ENCODE data around the gene MS4A15. TPM values are rescaled to one million over a fixed set of nuclear protein-coding genes. Genes with fewer than 3 reads are reported as not detected.
"Not testable (repeated sequence)": the region's sequence is repeated elsewhere in the genome, so short reads cannot be mapped to it uniquely, and the experiment has no call there.

The MS4A15 gene
- polyA plus RNA-seq, 6 donors from 2014 or later, result not detected

DNA sequence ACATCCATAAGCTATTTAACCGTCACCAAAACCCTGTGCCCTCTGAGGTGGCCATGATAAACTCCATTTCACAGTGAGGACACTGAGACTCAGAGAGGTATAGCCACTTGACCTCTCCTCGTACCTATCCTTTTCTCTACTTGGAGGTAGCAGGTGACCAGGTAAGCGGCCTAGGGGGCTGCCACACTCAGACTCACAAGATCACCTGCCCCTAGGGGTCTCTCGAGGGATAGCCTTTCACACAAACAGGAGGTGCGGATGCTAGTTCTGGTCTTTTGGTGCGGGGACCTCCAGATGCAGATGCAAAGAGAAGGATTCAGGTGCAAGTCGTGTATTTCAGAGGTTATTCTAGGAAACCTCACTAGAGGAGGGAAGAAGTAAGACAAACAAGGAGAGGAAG, 17.6 kb upstream of the MS4A15 start:
- ATAC-seq (ENCODE audit: low read depth in 2 of 2) (no peak), DNase-seq (no peak)
- H3K4me3 Mint-ChIP-seq, result no peak overlapping the region
- H3K27me3 Mint-ChIP-seq, result peaks cover 17 to 36% (median 35%) of the 10 kb centered on the region in 3 donors
- H3K4me1 Mint-ChIP-seq, result no peaks in the 10 kb centered on the region
- H3K36me3 Mint-ChIP-seq, result no peaks in the 10 kb centered on the region
- peaks cover 0 to 4% (median under 1%) of the 10 kb centered on the region in 7 donors for H3K9me3 Mint-ChIP-seq
- no peak overlapping the region for H3K27ac Mint-ChIP-seq

GRCh38 chr11:60740573-60740972, 16.1 kb upstream of the MS4A15 start:
- Mint-ChIP-seq H3K27ac (peak overlapping the region in 1 of 6 donors; percentile 66), H3K27me3 (peaks cover 17 to 45% (median 44%) of the 10 kb centered on the region in 3 donors), H3K4me3 (no peak overlapping the region), H3K36me3 (no peaks in the 10 kb centered on the region), H3K9me3 (peaks cover 0 to 8% (median 4%) of the 10 kb centered on the region in 7 donors), H3K4me1 (no peaks in the 10 kb centered on the region)
- DNase-seq, result no peak
- ATAC-seq (ENCODE audit: low read depth in 2 of 2), result no peak

DNA sequence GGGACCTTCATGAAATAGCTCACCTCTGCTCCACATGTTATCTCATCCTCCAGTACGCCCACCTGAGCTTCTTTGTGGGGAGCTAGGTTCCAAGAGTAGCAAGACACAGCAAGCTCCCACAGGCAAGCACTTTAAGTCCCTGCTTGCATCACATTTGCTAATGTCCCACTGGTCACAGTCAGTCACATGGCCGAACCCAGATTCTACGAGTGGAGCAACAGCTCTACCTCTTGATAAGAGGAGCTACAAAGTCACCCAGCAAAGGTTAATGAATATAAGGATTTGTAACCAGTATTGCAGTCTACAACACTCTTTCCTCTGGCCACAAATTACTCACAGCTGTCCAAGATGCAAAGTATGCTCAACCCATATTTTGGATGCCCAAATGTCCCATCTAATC, 15.2 kb upstream of the MS4A15 start:
- H3K27me3 Mint-ChIP-seq, result peaks cover 10 to 46% (median 43%) of the 10 kb centered on the region in 3 donors
- no peaks in the 10 kb centered on the region for H3K4me1 Mint-ChIP-seq
- no peak overlapping the region for H3K4me3 Mint-ChIP-seq
- H3K36me3 Mint-ChIP-seq, result no peaks in the 10 kb centered on the region
- no peak for ATAC-seq (ENCODE audit: low read depth in 2 of 2)
- no peak for DNase-seq
- H3K9me3 Mint-ChIP-seq, result peaks cover 0 to 9% (median 4%) of the 10 kb centered on the region in 7 donors
- H3K27ac Mint-ChIP-seq, result peak overlapping the region in 1 of 6 donors; percentile 49

GRCh38 chr11:60743058-60743457, 13.6 kb upstream of the MS4A15 start:
- H3K4me3 Mint-ChIP-seq, result no peak overlapping the region
- no peak for DNase-seq
- H3K4me1 Mint-ChIP-seq, result peaks cover 0 to 4% (median 0%) of the 10 kb centered on the region in 3 donors
- H3K27me3 Mint-ChIP-seq, result peaks cover 11 to 41% (median 35%) of the 10 kb centered on the region in 3 donors
- H3K27ac Mint-ChIP-seq, result peak overlapping the region in 1 of 6 donors; percentile 12
- ATAC-seq (ENCODE audit: low read depth in 2 of 2), result no peak
- H3K36me3 Mint-ChIP-seq, result no peaks in the 10 kb centered on the region
- peaks cover 0 to 9% (median 6%) of the 10 kb centered on the region in 7 donors for H3K9me3 Mint-ChIP-seq

DNA sequence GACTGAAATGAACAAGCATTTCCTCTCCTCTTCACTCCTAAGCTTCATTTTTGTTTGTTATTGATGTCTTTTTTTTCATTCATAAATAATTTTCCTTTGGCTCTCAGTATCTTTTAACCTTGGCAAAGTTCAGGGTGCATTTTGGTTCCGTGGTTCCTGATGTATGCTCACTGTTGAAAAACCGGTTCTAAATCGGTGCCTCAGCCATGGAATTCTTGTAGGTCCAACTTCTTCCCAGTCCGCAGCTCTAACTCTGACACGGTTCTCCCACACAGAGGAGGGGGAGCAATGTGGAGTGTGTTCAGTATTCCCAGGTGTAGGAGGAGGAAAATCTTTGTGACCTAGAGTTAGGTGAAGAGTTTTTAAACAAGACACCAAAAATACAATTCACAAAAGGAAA, 12.6 kb upstream of the MS4A15 start:
- ATAC-seq (ENCODE audit: low read depth in 2 of 2), result no peak
- no peak for DNase-seq
- Mint-ChIP-seq H3K27me3 (peaks cover 5 to 31% (median 24%) of the 10 kb centered on the region in 3 donors), H3K9me3 (peaks cover 0 to 9% (median 6%) of the 10 kb centered on the region in 7 donors), H3K36me3 (no peaks in the 10 kb centered on the region), H3K27ac (no peak overlapping the region), H3K4me1 (peaks cover 0 to 4% (median 0%) of the 10 kb centered on the region in 3 donors), H3K4me3 (no peak overlapping the region)

GRCh38 chr11:60747359-60747873, 9.3 kb upstream of the MS4A15 start:
- Mint-ChIP-seq H3K4me3 (no peak overlapping the region), H3K9me3 (peaks cover 0 to 9% (median 6%) of the 10 kb centered on the region in 7 donors), H3K27me3 (peaks cover 14 to 52% (median 29%) of the 10 kb centered on the region in 3 donors), H3K36me3 (no peaks in the 10 kb centered on the region), H3K27ac (peak overlapping the region in 1 of 6 donors; percentile 68), H3K4me1 (peaks cover 0 to 4% (median 0%) of the 10 kb centered on the region in 3 donors)
- ATAC-seq (ENCODE audit: low read depth in 2 of 2) (no peak), DNase-seq (no peak)

- Mint-ChIP-seq H3K4me3 (no peak overlapping the region), H3K4me1 (peaks cover 0 to 4% (median 0%) of the 10 kb centered on the region in 3 donors), H3K27ac (no peak overlapping the region), H3K36me3 (no peaks in the 10 kb centered on the region), H3K9me3 (peaks cover 0 to 9% (median 6%) of the 10 kb centered on the region in 7 donors), H3K27me3 (peaks cover 21 to 60% (median 36%) of the 10 kb centered on the region in 3 donors)
- no peak for ATAC-seq (ENCODE audit: low read depth in 2 of 2)
- DNase-seq, result no peak
These were observed 8.4 kb upstream of the MS4A15 start for GRCh38 chr11:60748225-60748624.

GRCh38 chr11:60748821-60749220, 7.8 kb upstream of the MS4A15 start:
- Mint-ChIP-seq H3K4me3 (no peak overlapping the region), H3K4me1 (peaks cover 0 to 4% (median 0%) of the 10 kb centered on the region in 3 donors), H3K27me3 (peaks cover 23 to 58% (median 36%) of the 10 kb centered on the region in 3 donors), H3K27ac (peak overlapping the region in 1 of 6 donors; percentile 60), H3K36me3 (no peaks in the 10 kb centered on the region), H3K9me3 (peaks cover 0 to 9% (median 5%) of the 10 kb centered on the region in 7 donors)
- DNase-seq, result no peak
- ATAC-seq (ENCODE audit: low read depth in 2 of 2), result no peak

DNA sequence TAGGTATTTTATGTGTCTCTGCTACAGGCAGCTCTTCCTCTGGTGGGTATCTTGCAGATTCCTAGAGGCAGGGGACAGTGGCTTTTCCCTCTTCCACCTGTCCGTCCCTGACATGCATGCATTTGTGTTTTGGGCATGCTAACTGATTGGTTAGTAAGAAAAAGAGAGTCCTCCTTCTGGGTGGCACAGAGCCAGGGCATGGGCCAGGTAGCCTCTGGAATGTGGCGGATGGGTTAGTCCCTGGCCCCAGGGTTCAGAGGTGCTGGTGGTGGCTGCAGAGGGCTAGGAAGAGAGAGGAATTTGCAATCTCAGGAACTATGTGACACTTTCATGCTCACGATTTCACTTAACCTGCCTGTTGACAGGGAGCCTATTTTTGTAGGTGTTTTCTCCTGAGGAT, 5.8 kb upstream of the MS4A15 start:
- ATAC-seq (ENCODE audit: low read depth in 2 of 2), result no peak
- Mint-ChIP-seq H3K4me1 (peaks cover 0 to 4% (median 0%) of the 10 kb centered on the region in 3 donors), H3K4me3 (no peak overlapping the region), H3K27ac (no peak overlapping the region), H3K27me3 (peaks cover 21 to 45% (median 23%) of the 10 kb centered on the region in 3 donors), H3K9me3 (peaks cover 0 to 5% (median 0%) of the 10 kb centered on the region in 7 donors), H3K36me3 (no peaks in the 10 kb centered on the region)
- no peak for DNase-seq

- ATAC-seq (ENCODE audit: low read depth in 2 of 2) (no peak), DNase-seq (no peak)
- no peak overlapping the region for H3K4me3 Mint-ChIP-seq
- no peaks in the 10 kb centered on the region for H3K36me3 Mint-ChIP-seq
- H3K27ac Mint-ChIP-seq, result no peak overlapping the region
- H3K4me1 Mint-ChIP-seq, result no peaks in the 10 kb centered on the region
- peaks cover 19 to 36% (median 27%) of the 10 kb centered on the region in 3 donors for H3K27me3 Mint-ChIP-seq
- no peaks in the 10 kb centered on the region for H3K9me3 Mint-ChIP-seq
These were observed 3.4 kb upstream of the MS4A15 start for GRCh38 chr11:60753309-60753708.

GRCh38 chr11:60754887-60755286, 1.8 kb upstream of the MS4A15 start:
- Mint-ChIP-seq H3K27me3 (peaks cover 19 to 41% (median 29%) of the 10 kb centered on the region in 3 donors), H3K36me3 (no peaks in the 10 kb centered on the region), H3K27ac (peak overlapping the region in 1 of 6 donors; percentile 59), H3K4me1 (peaks cover 4 to 9% (median 8%) of the 10 kb centered on the region in 3 donors), H3K4me3 (no peak overlapping the region), H3K9me3 (no peaks in the 10 kb centered on the region)
- no peak for DNase-seq
- no peak for ATAC-seq (ENCODE audit: low read depth in 2 of 2)

GRCh38 chr11:60757231-60757800, 649 bp downstream of the MS4A15 start:
- DNase-seq, result no peak
- peaks cover 15 to 37% (median 17%) of the 10 kb centered on the region in 3 donors for H3K27me3 Mint-ChIP-seq
- H3K36me3 Mint-ChIP-seq, result no peaks in the 10 kb centered on the region
- no peak for ATAC-seq (ENCODE audit: low read depth in 2 of 2)
- H3K4me1 Mint-ChIP-seq, result peaks cover 14 to 23% (median 18%) of the 10 kb centered on the region in 3 donors
- peak overlapping the region in 1 of 6 donors; percentile 69 for H3K27ac Mint-ChIP-seq
- H3K9me3 Mint-ChIP-seq, result no peaks in the 10 kb centered on the region
- no peak overlapping the region for H3K4me3 Mint-ChIP-seq

DNA sequence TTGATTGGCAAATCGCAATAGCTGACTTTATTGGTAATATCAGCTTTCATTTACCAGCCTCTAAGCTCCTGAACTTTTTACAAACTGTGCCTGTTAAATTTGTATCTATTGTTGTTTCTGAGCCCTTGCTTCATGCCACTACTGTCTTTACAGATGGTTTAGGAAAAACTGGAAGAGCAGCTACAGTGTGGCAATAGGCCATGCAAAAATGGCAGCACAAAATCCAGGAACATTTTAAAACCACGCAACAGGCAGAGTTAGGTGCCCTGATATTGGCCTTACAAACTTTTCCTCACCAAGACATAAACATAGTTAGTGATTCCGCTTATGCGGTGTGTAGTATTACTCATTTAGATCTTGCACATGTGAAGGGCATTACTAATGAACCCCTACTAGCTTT, 2.0 kb downstream of the MS4A15 start:
- not testable (repeated sequence) for H3K36me3 Mint-ChIP-seq; ATAC-seq (ENCODE audit: low read depth in 2 of 2); H3K9me3 Mint-ChIP-seq; H3K27ac Mint-ChIP-seq; DNase-seq; H3K4me3 Mint-ChIP-seq
- Mint-ChIP-seq H3K27me3 (peaks cover 5 to 29% (median 5%) of the 10 kb centered on the region in 3 donors), H3K4me1 (peaks cover 26 to 35% (median 30%) of the 10 kb centered on the region in 3 donors)

Measured in naive B cell (primary cell).